Glutamatergic neuron (in vitro differentiated cells): ENCODE measurements around the gene SLC36A3. TPM values are rescaled to one million over a fixed set of nuclear protein-coding genes. Genes with fewer than 3 reads are reported as not detected.

Source experiments
- DNase-seq: peaks from one replicate; pipeline ENCODE4 v3.0.0; 2022
- H3K27ac Mint-ChIP-seq: one replicate; pipeline ENCODE4 v1.8.0; 2020; ENCODE audit warnings: mild to moderate bottlenecking, mixed read lengths, inconsistent platforms; ENCODE audit not compliant: unreplicated experiment
- H3K27me3 Mint-ChIP-seq: one replicate; pipeline ENCODE4 v1.8.0; 2020; ENCODE audit warnings: mild to moderate bottlenecking, moderate library complexity, mixed read lengths, inconsistent platforms; ENCODE audit not compliant: unreplicated experiment
- H3K36me3 Mint-ChIP-seq: one replicate; pipeline ENCODE4 v1.8.0; 2020; ENCODE audit warnings: mild to moderate bottlenecking, mixed read lengths, inconsistent platforms; ENCODE audit not compliant: unreplicated experiment
- H3K4me1 Mint-ChIP-seq: one replicate; pipeline ENCODE4 v1.8.0; 2020; ENCODE audit warnings: mild to moderate bottlenecking, low read depth, mixed read lengths, inconsistent platforms; ENCODE audit not compliant: unreplicated experiment
- H3K4me3 Mint-ChIP-seq: one replicate; pipeline ENCODE4 v1.8.0; 2020; ENCODE audit warnings: mild to moderate bottlenecking, mixed read lengths, inconsistent platforms; ENCODE audit not compliant: unreplicated experiment
- H3K9me3 Mint-ChIP-seq: one replicate; pipeline ENCODE4 v1.8.0; 2020; ENCODE audit warnings: mild to moderate bottlenecking, moderate library complexity, mixed read lengths, inconsistent platforms; ENCODE audit not compliant: unreplicated experiment
- total RNA-seq: library from RNA; stranded (reverse); fragmentation: NEBNext Ultra II Directional; extraction: Animal tissue kit (Norgen Biotek cat#: 25700); gene quantifications from one replicate; pipeline ENCODE4 v1.2.1, GENCODE V29; 2021; ENCODE audit not compliant: unreplicated experiment
- TF ChIP-seq, protein P1 (sequence below): fragments of 200-600 bp; sonication (generic); IDR thresholded peaks from one replicate; pipeline ENCODE4 v1.5.0; 2021; ENCODE audit not compliant: partially characterized antibody, unreplicated experiment

SLC36A3 gene
- total RNA-seq, 1 donor from 2014 or later, result not detected

DNA sequence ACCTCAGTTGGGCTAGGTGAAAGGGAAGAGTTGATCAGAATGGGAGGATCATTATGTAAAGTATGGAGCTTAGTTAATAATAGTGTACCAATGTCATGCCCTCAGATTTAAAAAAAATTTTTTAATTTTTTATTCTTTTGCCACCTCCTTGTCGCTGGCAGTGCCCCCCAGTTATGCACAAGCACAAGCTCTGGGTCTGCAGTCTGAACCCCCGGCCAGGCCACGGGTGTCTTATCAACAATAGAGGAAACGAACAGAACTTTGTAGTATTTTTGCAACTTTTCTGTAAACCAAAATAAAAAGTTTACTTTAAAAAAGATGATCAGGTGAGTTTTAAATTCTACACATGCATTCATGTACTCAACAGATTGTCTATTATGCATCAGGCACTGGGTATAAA is 51.9 kb downstream of the SLC36A3 start:
- Mint-ChIP-seq H3K27me3 (peaks cover 10% of the 10 kb centered on the region), H3K4me3 (peak overlapping the region; percentile 89), H3K4me1 (peaks cover 7% of the 10 kb centered on the region), H3K36me3 (no peaks in the 10 kb centered on the region), H3K9me3 (peaks cover 10% of the 10 kb centered on the region), H3K27ac (no peak overlapping the region)
- no peak for DNase-seq
- TF ChIP-seq, protein P1, sequence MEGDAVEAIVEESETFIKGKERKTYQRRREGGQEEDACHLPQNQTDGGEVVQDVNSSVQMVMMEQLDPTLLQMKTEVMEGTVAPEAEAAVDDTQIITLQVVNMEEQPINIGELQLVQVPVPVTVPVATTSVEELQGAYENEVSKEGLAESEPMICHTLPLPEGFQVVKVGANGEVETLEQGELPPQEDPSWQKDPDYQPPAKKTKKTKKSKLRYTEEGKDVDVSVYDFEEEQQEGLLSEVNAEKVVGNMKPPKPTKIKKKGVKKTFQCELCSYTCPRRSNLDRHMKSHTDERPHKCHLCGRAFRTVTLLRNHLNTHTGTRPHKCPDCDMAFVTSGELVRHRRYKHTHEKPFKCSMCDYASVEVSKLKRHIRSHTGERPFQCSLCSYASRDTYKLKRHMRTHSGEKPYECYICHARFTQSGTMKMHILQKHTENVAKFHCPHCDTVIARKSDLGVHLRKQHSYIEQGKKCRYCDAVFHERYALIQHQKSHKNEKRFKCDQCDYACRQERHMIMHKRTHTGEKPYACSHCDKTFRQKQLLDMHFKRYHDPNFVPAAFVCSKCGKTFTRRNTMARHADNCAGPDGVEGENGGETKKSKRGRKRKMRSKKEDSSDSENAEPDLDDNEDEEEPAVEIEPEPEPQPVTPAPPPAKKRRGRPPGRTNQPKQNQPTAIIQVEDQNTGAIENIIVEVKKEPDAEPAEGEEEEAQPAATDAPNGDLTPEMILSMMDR, result no peak

DNA sequence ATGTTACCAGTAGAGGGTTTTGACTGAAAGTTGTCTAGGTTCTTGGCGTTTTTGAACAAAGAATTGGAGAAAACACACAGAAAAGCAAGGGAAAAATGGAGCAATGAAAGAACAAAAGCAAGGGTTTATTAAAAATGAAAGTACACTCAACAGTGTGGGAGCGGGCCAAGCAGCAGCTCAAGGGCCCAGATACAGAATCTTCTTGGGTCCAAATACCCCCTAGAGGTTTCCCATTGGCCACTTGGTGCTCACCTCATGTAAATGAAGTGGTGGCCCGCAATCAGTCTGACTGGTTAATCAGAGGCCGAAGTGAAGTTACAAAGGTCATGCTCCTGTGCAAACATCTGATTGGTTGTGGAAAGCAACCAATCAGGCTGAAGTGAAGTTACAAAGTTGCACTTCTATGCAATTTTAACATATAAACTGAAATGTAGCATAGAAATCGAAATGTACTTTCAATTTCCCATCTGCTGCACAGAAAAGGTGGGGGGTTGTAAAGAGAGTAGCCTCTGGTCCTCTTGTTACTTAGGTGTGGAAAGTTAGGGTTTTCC is 52.5 kb downstream of the SLC36A3 start:
- TF ChIP-seq, protein P1, result no peak
- peaks cover 7% of the 10 kb centered on the region for H3K4me1 Mint-ChIP-seq
- peaks cover 10% of the 10 kb centered on the region for H3K27me3 Mint-ChIP-seq
- no peak for DNase-seq
- H3K4me3 Mint-ChIP-seq, result no peak overlapping the region
- H3K36me3 Mint-ChIP-seq, result no peaks in the 10 kb centered on the region
- peaks cover 10% of the 10 kb centered on the region for H3K9me3 Mint-ChIP-seq
- no peak overlapping the region for H3K27ac Mint-ChIP-seq

DNA sequence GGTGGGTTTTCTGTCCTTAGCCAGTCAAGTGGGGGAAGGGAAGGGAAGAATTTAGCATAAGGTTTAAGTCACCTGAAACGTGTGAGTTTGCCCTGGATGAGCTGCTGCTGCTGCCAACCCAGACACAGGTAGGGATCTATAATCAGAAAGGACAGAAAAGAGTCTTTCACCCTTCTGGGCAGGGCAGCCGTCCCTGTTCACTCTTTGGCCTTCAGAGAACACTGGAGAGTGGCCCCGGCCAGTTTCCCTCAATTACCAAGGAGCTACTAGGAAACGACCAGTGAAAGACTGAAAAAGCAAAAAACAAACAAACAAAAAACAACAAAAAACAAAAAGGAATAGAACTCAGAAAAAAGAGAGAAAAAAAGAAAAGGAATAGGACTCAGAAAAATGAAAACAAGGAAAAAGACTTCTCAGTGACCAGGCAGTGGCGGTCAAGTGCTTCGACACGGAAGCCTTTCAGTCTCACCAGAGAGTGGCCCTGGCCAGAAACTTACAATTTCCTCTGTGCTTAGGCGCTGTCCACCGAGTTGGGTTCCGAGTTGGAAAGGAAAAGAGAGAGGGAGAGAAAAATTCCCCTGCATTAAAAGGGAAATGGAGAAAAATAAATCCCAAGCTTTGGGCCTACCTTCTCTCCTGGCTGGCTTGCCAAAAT is 53.1 kb downstream of the SLC36A3 start:
- Mint-ChIP-seq H3K36me3 (no peaks in the 10 kb centered on the region), H3K27me3 (peaks cover 10% of the 10 kb centered on the region), H3K4me1 (peaks cover 7% of the 10 kb centered on the region), H3K9me3 (peaks cover 13% of the 10 kb centered on the region), H3K4me3 (no peak overlapping the region), H3K27ac (no peak overlapping the region)
- DNase-seq, result no peak
- TF ChIP-seq, protein P1, result no peak

DNA sequence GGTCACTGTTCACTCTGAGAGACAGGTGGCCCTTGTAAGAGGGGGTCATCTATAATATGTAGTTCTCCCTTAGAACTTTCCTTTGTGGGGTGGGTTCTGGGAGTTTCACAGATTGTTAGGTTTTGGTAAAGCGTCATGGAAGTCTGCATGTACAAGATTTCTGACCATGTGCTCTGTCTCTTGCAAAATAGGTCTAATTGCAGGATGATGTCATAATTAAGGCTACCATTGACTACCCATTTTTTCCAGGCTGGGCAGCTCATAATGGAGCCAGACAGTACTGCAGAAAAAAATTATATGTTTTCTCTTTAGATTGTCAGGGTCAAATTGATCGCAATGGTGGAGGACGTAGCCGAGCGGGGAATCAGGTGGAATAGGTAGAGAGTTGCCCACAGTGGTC is 54.3 kb downstream of the SLC36A3 start:
- H3K27ac Mint-ChIP-seq, result no peak overlapping the region
- TF ChIP-seq, protein P1, result no peak
- DNase-seq, result no peak
- H3K36me3 Mint-ChIP-seq, result no peaks in the 10 kb centered on the region
- peaks cover 13% of the 10 kb centered on the region for H3K9me3 Mint-ChIP-seq
- peaks cover 7% of the 10 kb centered on the region for H3K4me1 Mint-ChIP-seq
- peaks cover 10% of the 10 kb centered on the region for H3K27me3 Mint-ChIP-seq
- no peak overlapping the region for H3K4me3 Mint-ChIP-seq

DNA sequence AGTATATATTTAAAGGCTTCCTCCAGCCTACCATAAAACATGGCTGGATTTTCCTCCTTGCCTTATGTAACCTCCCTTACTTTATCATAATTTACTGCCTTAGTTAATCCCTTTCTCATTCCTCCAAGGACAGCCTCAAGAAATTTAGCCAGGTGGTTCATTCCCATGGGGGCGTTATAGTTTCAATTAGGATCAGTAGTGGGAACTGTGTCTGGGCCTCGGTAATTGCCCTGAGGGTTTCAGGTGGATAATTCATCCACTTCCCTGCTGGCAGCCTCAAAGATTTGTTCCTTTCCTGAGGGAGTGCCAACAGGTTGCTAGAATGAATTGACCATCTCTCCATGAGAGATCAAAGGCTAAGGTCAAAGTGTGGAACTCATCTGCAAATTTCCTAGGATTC is 54.9 kb downstream of the SLC36A3 start:
- H3K27me3 Mint-ChIP-seq, result peaks cover 5% of the 10 kb centered on the region
- TF ChIP-seq, protein P1, result no peak
- no peak overlapping the region for H3K27ac Mint-ChIP-seq
- H3K36me3 Mint-ChIP-seq, result no peaks in the 10 kb centered on the region
- peaks cover 10% of the 10 kb centered on the region for H3K9me3 Mint-ChIP-seq
- H3K4me1 Mint-ChIP-seq, result peaks cover 3% of the 10 kb centered on the region
- no peak overlapping the region for H3K4me3 Mint-ChIP-seq
- DNase-seq, result no peak
